ENCODE results near the gene ZBTB7C. TPM values are rescaled to one million over a fixed set of nuclear protein-coding genes. Genes with fewer than 3 reads are reported as not detected.

Gene ZBTB7C
- total and polyA plus RNA-seq, 9 donors: 1.5 to 26.6 (median 15.7) TPM

- 90 to 95% (median 92%) methylated on average over 7 of the region's 7 CpGs for WGBS, 3 donors
- TF ChIP-seq, protein P1, sequence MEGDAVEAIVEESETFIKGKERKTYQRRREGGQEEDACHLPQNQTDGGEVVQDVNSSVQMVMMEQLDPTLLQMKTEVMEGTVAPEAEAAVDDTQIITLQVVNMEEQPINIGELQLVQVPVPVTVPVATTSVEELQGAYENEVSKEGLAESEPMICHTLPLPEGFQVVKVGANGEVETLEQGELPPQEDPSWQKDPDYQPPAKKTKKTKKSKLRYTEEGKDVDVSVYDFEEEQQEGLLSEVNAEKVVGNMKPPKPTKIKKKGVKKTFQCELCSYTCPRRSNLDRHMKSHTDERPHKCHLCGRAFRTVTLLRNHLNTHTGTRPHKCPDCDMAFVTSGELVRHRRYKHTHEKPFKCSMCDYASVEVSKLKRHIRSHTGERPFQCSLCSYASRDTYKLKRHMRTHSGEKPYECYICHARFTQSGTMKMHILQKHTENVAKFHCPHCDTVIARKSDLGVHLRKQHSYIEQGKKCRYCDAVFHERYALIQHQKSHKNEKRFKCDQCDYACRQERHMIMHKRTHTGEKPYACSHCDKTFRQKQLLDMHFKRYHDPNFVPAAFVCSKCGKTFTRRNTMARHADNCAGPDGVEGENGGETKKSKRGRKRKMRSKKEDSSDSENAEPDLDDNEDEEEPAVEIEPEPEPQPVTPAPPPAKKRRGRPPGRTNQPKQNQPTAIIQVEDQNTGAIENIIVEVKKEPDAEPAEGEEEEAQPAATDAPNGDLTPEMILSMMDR (IDR thresholded peaks at IDR 0.05): no peak
- no peak for TF ChIP-seq POLR2A (IDR thresholded peaks at IDR 0.05)
- Histone ChIP-seq H3K27me3 (no peaks in the 10 kb centered on the region), H3K36me3 (no peaks in the 10 kb centered on the region), H3K4me1 (ENCODE audit: insufficient read depth) (peaks cover 7% of the 10 kb centered on the region), H3K27ac (no peak overlapping the region), H3K4me3 (no peak overlapping the region), H3K9me3 (no peaks in the 10 kb centered on the region)
- no peak for DNase-seq
- intact Hi-C loops (cut with DNase I): no loop called here
Measured at GRCh38 chr18:48321536-48321935, 87.6 kb downstream of the ZBTB7C start.

DNA sequence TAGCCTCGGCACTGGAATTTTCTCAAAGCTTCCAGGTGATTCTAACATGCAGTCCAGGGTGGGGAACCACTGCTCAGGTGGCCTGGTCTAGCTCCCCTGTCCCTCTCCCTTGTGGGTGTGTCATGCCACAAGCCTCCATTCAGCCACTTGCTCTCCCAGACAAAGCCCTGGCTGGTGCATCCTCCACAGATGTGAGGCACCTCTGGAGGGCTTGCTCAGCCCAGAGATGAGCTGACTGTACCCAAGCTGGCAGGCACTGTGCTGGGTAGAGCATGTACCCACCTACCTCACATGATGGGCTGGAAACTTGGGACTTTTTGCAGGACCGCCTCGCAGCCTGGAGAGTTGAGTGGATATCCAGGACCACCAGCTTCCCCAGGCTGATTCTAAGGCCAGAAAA is 88.1 kb downstream of the ZBTB7C start:
- H3K36me3 ChIP-seq: no peaks in the 10 kb centered on the region
- H3K27me3 ChIP-seq: no peaks in the 10 kb centered on the region
- DNase-seq: no peak
- no peak overlapping the region for H3K27ac ChIP-seq
- H3K4me3 ChIP-seq: no peak overlapping the region
- intact Hi-C loops (cut with DNase I): no loop called here
- 94 to 96% (median 96%) methylated on average over 3 of the region's 3 CpGs for WGBS, 3 donors
- H3K9me3 ChIP-seq: no peaks in the 10 kb centered on the region
- peaks cover 8% of the 10 kb centered on the region for H3K4me1 ChIP-seq (ENCODE audit: insufficient read depth)
- no peak for TF ChIP-seq EP300 (IDR thresholded peaks at IDR 0.05)

GRCh38 chr18:48320639-48320945 is 88.6 kb downstream of the ZBTB7C start:
- Histone ChIP-seq H3K27me3 (no peaks in the 10 kb centered on the region), H3K36me3 (no peaks in the 10 kb centered on the region), H3K9me3 (no peaks in the 10 kb centered on the region), H3K4me3 (no peak overlapping the region), H3K27ac (no peak overlapping the region), H3K4me1 (ENCODE audit: insufficient read depth) (peaks cover 10% of the 10 kb centered on the region)
- 60 to 84% (median 78%) methylated on average over 4 of the region's 4 CpGs for WGBS, 3 donors
- DNase-seq: no peak
- intact Hi-C loops (cut with DNase I): no loop called here
- TF ChIP-seq, protein P1 (IDR thresholded peaks at IDR 0.05): no peak
- no peak for TF ChIP-seq POLR2A (IDR thresholded peaks at IDR 0.05)
- TF ChIP-seq EP300 (IDR thresholded peaks at IDR 0.05): no peak

GRCh38 chr18:48319801-48320638 is 89.2 kb downstream of the ZBTB7C start:
- no peaks in the 10 kb centered on the region for H3K27me3 ChIP-seq
- no peak for DNase-seq
- WGBS, 3 donors: 63 to 71% (median 64%) methylated on average over 10 of the region's 10 CpGs
- no peaks in the 10 kb centered on the region for H3K9me3 ChIP-seq
- intact Hi-C loops (cut with DNase I): no loop called here
- no peak overlapping the region for H3K27ac ChIP-seq
- peaks cover 10% of the 10 kb centered on the region for H3K4me1 ChIP-seq (ENCODE audit: insufficient read depth)
- H3K4me3 ChIP-seq: no peak overlapping the region
- no peak for TF ChIP-seq POLR2A (IDR thresholded peaks at IDR 0.05)
- TF ChIP-seq, protein P1 (IDR thresholded peaks at IDR 0.05): no peak
- TF ChIP-seq EP300 (IDR thresholded peaks at IDR 0.05): no peak
- no peaks in the 10 kb centered on the region for H3K36me3 ChIP-seq

- intact Hi-C loops (cut with DNase I): no loop called here
Measured at GRCh38 chr18:48318436-48318835, 90.7 kb downstream of the ZBTB7C start.

More at GRCh38 chr18:48318436-48318835, 90.7 kb downstream of the ZBTB7C start:
- Histone ChIP-seq H3K4me1 (ENCODE audit: insufficient read depth) (peaks cover 10% of the 10 kb centered on the region), H3K36me3 (no peaks in the 10 kb centered on the region), H3K9me3 (no peaks in the 10 kb centered on the region), H3K4me3 (no peak overlapping the region), H3K27me3 (no peaks in the 10 kb centered on the region), H3K27ac (no peak overlapping the region)
- 79 to 83% (median 79%) methylated on average over 8 of the region's 8 CpGs for WGBS, 3 donors
- DNase-seq: no peak
- TF ChIP-seq, protein P1 (IDR thresholded peaks at IDR 0.05): no peak
- TF ChIP-seq EP300 (IDR thresholded peaks at IDR 0.05) (no peak), POLR2A (IDR thresholded peaks at IDR 0.05) (no peak)
